HG03196 (cell line): ENCODE results near the gene ECD.
A peak's percentile ranks its signal among the peaks of the same experiment; 100 is the strongest.

Experiments used
- ATAC-seq: cut with Tn5 transposase; IDR thresholded peaks from one replicate; pipeline ENCODE4 v1.9.1; 2021; ENCODE audit not compliant: unreplicated experiment

ECD gene

DNA sequence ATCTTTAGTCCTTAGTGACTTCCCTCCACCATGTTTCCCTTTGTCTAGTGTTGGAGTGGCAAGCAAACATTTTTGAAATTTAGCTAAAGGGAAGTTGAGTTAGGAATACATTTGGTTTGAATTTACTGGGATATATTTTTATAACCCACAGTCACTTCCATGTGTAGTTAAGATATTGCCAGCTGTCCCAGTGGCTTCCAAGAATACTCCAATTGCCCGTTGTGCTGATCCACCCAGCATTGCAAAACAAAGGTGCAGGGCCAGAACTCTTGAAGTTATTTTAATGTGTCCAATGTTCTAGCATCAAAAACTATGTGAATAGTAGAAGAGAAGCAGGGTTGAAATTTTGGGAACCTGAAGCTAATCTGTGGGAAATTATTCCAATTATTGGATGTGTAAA is 68.7 kb downstream of the ECD start:
- no peak for ATAC-seq

DNA sequence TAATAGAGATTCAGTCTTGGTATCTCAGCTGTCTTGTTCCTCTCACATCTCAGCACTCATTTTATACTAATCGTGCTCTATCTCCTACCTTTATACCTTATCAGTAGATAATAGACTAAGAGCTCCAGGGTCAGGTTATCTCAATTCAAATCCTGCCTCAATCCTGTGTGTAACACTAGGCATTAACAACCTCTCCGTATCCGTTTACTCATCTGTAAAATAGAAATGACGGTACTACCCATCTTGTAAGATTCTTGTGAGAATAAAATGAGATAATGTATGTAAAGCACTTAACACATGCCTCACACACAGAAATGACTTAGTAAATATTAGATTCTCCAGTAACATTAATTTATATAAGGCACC is 70.5 kb downstream of the ECD start:
- no peak for ATAC-seq

DNA sequence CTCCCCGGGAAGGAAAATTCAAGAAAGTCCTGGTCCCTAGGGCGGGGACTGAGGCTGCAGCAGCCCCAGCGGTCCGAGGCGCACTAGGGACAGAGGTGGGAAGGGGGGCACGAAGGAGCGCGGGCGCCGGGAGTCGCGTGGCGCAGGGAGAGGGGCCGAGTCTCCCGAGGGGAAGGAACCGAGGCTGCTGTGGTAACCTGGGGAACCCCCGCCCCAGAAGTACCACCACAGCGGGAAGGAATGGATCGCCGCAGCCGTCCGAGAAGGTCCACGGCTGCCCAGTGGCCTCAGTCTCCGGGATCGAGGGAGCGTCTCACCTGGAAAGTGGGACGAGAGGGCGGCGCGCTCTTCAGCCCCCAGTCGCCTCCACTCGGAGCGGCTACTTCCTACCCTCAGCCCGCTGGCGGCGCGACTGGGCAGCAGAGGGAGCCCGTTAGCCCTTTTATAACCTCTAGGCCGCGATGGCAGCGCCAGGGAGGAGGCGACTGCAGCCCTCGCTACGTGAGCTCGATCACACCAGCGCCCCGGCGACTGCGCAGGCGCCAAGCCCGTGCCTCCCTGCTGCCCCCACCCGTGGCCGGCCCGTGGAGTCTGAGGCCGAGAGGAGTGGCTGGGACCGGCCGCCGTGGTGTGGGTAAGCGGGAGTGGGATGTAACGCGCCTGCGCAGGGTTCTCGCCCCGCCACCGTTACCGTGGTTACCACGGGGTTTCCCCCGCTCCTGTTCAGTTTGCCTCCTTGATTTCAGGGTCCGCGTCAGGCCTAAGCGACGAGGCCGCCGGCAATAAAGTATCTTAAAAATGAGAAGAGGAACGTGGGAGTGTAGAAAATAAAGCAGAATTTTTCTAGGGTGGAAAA is 71.1 kb downstream of the ECD start, which contains the start of gene P4HA1:
Gene P4HA1, minus strand, starts transcription at position 418 of the 856 bp plus-strand sequence. CDS start 21,983 bp downstream, outside the sequence.
- peak; percentile 86 for ATAC-seq

DNA sequence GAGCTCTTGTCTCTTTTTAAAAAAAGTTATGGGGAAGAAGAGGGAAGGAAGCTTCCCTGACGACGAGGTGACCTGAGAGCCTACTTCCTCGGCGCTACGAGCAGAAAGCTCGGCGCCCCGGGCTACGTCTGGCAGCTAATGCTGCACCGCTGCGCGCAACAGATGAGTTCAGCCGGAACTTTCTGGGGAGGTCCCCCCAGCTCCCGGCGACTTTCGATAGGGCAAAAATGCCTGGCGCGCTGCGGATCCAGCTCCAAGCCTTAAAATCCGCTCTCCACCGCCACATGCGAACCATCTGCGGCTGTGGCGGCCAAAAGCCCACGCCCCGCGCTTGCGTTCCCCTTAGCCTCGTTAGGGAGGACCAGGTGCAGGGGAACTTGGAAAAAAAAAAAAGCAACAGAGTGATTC is 71.8 kb downstream of the ECD start:
- ATAC-seq, result peak; percentile 34

DNA sequence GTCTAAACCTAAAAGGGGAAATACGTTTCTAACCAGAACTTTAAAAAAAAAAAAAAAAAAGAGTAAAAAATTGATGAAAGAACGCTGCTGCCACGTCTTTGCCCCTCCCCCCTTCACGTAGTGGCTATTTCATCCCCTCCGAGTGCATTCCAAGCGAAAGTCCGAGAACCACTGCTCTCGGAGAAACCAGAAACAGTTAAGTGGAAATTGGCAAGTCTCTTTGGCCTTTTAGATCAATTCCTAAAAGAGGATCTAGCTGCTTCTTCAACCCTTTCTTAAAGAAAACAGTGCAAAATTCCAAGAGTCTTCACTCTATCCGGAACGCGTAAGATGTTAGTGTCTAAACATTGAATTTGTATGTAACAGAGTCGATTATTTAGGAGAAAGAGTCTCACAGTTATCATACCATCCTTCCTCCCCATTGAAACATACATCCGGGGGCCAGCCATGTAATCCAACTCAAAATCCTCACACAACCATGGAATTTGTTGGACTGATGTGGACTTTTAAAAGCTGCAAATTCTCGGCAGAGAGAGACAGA is 72.3 kb downstream of the ECD start:
- no peak for ATAC-seq

DNA sequence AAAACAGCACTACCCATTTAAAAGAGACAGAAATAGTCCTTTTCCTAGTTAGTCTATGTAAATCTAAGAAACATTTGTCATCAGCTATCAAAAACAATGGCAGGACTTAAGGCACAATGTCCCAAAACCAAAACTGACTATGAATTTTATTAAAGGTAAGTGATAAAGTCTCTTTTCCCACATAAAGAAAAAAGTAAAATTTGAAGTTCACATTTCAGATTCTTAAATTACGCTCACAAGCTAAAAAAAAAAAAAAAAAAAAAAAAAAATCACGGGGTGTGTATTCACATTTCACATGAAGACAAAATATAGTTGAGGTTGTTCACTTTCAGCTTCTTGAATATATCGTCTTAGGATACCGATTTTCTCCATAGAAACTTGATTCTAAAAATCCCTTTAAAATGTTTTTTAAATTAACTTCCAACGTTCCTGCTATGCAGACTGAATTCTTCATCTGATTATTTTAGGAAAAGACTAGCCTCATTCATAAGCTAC is 72.8 kb downstream of the ECD start:
- ATAC-seq, result no peak

DNA sequence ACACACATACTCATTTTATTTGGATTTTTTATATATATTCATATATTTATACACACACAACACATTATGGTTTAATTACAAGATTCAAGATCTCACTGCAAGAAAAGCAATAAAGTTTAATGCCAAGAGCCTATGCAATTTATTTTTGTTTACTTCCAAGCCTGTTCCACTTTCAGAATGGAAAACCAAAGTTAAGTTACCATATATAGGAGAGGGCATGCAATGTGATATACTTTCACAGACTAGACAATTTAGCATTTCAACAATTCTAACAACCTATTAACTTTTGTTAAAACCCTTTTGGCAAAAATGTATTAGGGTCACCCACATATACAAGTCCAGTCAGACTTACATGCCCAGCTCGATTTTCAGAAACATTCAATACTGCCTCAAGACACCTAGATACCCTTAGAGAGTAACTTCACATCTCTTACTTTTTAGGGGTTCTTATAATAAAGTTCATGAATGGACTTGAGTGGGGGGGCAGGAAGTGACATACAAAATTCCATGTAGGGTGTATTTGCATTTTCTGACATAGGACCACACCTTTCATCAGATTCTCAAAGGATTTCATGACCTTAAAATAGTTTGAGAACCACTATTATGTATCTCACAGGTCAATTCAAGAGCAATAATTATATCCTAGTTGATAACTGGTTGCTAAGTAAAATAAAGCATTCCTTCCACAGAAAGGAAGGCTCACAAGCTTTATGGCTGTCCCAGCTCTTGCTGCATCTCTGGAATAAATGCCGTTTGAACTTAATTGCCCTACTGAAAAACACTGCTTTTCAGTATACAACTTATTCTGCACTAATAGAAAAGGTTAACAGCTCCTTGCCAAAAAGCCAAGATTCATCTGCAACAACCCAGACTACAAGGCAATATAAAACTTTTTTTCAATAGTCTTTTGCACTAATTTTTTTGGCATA is 73.6 kb downstream of the ECD start:
- ATAC-seq, result no peak

DNA sequence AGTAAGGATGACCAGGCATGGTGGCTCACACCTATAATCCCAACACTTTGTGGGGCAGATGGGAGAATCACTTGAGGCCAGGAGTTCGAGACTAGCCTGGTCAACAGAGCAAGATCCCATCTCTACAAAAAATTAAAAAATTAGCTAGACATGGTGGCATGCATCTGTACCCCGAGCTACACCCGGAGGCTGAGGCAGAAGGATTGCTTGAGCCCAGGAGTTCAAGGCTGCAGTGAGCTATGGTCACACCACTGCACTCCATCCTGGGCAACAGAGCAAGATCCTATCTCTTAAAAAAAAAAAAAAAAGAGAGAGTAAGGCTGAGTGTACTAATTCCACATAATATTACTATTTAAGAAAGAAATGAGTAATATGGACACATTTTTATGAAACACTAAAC is 75.0 kb downstream of the ECD start:
- ATAC-seq, result no peak

DNA sequence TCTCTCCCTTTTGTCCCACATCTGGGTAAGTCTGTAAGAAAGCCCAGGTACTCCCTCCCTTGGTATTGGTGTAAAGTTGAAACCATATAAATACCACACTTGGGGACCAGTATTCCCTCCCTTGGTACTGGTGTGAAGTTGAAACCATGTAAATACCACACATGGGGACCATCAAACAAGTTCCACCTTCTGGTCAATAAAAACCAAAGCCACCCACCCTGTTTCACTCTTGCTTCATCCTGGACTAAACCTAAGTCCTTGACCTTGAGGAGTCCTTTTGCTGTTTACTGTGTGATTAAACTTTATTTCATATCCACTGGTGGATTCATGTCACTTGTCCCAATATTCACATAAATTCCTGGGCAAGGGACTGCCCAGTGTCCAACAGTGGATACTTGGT is 79.5 kb downstream of the ECD start:
- ATAC-seq, result no peak

DNA sequence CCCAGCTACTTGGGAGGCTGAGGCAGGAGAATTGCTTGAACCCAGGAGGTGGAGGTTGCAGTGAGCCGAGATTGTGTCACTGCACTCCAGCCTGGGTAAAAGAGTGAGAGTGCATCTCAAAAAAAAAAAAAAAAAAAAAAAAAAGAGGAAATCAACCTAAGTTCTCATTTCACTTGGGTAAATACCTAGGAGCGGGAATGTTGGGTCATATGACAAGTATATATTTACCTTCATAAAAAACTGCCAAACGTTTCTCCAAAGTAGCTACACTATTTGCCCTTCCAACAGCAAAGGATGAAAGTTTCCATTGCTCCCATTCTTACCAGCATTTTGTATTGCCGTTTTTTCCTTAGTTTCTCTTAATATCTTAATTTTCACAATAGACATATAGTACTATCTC is 81.0 kb downstream of the ECD start:
- ATAC-seq, result no peak

DNA sequence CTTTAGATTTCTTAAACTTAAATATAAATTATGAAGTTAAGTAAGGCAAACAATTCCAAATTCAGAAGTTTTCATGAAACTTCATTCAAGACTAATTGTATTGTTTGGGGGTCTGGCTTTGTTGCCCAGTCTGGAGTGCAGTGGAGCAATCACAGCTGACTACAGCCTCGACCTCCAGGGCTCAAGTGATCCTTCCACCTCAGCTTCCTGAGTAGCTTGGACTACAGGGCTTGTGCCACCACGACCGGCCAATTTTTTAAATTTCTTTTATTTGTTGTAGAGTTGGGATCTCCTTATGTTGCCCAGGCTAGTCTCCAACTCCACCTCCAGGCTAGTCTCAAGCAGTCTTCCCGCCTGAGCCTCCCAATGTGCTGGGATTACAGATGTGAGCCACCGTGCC is 83.6 kb downstream of the ECD start:
- ATAC-seq, result no peak
